ENCODE data around the gene FKBP3. TPM values are rescaled to one million over a fixed set of nuclear protein-coding genes. Genes with fewer than 3 reads are reported as not detected.

The FKBP3 gene
- total and polyA plus RNA-seq, 2 experiments from 2014 or later, result 114 to 699 TPM

DNA sequence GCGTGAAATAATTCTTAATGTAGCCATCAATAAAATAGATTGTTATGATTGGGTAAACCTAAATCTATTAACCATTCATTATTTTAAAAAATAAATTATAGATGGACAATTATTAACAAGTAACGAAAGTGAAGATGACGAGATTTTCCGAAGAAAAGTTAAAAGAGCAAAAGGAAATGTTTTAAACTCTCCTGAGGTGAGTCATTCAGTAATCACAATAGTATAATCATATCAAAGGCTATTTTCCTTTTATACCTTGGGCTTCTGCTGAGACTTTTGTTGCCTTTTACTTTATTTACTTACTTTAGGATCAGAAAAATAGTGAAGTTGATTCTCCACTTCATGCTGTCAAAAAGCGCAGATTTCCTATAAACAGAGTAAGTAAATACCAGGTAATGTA is 47.0 kb upstream of the FKBP3 start (continued):
- TF ChIP-seq ZNF114 (CRISPR knock-in tag; IDR thresholded peaks at IDR 0.05), result no peak
- TF ChIP-seq, protein P1, sequence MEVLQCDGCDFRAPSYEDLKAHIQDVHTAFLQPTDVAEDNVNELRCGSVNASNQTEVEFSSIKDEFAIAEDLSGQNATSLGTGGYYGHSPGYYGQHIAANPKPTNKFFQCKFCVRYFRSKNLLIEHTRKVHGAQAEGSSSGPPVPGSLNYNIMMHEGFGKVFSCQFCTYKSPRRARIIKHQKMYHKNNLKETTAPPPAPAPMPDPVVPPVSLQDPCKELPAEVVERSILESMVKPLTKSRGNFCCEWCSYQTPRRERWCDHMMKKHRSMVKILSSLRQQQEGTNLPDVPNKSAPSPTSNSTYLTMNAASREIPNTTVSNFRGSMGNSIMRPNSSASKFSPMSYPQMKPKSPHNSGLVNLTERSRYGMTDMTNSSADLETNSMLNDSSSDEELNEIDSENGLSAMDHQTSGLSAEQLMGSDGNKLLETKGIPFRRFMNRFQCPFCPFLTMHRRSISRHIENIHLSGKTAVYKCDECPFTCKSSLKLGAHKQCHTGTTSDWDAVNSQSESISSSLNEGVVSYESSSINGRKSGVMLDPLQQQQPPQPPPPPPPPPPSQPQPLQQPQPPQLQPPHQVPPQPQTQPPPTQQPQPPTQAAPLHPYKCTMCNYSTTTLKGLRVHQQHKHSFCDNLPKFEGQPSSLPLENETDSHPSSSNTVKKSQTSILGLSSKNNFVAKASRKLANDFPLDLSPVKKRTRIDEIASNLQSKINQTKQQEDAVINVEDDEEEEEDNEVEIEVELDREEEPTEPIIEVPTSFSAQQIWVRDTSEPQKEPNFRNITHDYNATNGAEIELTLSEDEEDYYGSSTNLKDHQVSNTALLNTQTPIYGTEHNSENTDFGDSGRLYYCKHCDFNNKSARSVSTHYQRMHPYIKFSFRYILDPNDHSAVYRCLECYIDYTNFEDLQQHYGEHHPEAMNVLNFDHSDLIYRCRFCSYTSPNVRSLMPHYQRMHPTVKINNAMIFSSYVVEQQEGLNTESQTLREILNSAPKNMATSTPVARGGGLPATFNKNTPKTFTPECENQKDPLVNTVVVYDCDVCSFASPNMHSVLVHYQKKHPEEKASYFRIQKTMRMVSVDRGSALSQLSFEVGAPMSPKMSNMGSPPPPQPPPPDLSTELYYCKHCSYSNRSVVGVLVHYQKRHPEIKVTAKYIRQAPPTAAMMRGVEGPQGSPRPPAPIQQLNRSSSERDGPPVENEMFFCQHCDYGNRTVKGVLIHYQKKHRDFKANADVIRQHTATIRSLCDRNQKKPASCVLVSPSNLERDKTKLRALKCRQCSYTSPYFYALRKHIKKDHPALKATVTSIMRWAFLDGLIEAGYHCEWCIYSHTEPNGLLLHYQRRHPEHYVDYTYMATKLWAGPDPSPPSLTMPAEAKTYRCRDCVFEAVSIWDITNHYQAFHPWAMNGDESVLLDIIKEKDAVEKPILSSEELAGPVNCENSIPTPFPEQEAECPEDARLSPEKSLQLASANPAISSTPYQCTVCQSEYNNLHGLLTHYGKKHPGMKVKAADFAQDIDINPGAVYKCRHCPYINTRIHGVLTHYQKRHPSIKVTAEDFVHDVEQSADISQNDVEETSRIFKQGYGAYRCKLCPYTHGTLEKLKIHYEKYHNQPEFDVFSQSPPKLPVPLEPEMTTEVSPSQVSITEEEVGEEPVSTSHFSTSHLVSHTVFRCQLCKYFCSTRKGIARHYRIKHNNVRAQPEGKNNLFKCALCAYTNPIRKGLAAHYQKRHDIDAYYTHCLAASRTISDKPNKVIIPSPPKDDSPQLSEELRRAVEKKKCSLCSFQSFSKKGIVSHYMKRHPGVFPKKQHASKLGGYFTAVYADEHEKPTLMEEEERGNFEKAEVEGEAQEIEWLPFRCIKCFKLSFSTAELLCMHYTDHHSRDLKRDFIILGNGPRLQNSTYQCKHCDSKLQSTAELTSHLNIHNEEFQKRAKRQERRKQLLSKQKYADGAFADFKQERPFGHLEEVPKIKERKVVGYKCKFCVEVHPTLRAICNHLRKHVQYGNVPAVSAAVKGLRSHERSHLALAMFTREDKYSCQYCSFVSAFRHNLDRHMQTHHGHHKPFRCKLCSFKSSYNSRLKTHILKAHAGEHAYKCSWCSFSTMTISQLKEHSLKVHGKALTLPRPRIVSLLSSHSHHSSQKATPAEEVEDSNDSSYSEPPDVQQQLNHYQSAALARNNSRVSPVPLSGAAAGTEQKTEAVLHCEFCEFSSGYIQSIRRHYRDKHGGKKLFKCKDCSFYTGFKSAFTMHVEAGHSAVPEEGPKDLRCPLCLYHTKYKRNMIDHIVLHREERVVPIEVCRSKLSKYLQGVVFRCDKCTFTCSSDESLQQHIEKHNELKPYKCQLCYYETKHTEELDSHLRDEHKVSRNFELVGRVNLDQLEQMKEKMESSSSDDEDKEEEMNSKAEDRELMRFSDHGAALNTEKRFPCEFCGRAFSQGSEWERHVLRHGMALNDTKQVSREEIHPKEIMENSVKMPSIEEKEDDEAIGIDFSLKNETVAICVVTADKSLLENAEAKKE (CRISPR knock-in tag; IDR thresholded peaks at IDR 0.05), result no peak
- no peak for TF ChIP-seq NANOG (IDR thresholded peaks at IDR 0.05; ENCODE audit: borderline replicate concordance)
- TF ChIP-seq JUNB (IDR thresholded peaks at IDR 0.05; ENCODE audit: unreplicated experiment), result no peak
- no peak for TF ChIP-seq STAT1 (IDR thresholded peaks at IDR 0.05; ENCODE audit: unreplicated experiment)

DNA sequence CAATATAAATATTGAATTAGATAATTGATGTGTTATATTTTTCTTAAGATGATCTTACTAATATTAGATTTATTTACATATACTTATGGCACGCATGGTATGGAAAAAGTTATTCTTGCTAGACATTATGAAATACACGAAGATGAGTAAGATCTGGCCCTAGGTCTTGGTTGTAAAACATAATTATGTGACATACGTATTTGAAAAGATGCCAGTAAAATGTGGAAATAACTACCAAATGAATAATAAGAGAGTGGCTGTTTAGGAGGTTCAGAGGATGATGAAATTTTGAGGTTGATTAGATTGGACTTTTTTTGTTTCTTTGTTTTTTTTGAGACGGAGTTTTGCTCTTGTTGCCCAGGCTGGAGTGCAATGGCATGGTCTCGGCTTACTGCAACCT is 42.8 kb upstream of the FKBP3 start:
- H3K9me2 ChIP-seq (ENCODE audit: insufficient read depth), result no peaks in the 10 kb centered on the region
- H3K4me3 ChIP-seq, result no peak overlapping the region
- Mint-ChIP-seq H3K27me3 (ENCODE audit: insufficient read depth, low read depth, poor library complexity) (no peaks in the 10 kb centered on the region), H3K27ac (no peak overlapping the region), H3K4me3 (no peak overlapping the region), H3K4me1 (peaks cover 7% of the 10 kb centered on the region), H3K9me3 (no peaks in the 10 kb centered on the region), H3K36me3 (ENCODE audit: low read depth) (no peaks in the 10 kb centered on the region)
- H4K20me1 ChIP-seq (replicated peaks; ENCODE audit: insufficient read depth), result no peaks in the 10 kb centered on the region
- no peak for DNase-seq (ENCODE audit: low spot score)
- H3F3A ChIP-seq (replicated peaks; ENCODE audit: low read depth), result no peaks in the 10 kb centered on the region
- H3K4me2 ChIP-seq, result no peak overlapping the region
- no peak overlapping the region for H3K27ac ChIP-seq (ENCODE audit: low read depth)
- peaks cover 13% of the 10 kb centered on the region for H3K4me1 ChIP-seq (ENCODE audit: insufficient read depth)
- no peaks in the 10 kb centered on the region for H3K27me3 ChIP-seq (ENCODE audit: insufficient read depth)
- H2AFZ ChIP-seq, result no peak overlapping the region
- H3K36me3 ChIP-seq (ENCODE audit: insufficient read depth), result no peaks in the 10 kb centered on the region; the same call in 1 of the 2 replicates
- ATAC-seq, result no peak
- no peaks in the 10 kb centered on the region for H3K79me2 ChIP-seq (replicated peaks; ENCODE audit: insufficient read depth)
- TF ChIP-seq CREB1 (CRISPR knock-in tag; IDR thresholded peaks at IDR 0.05; ENCODE audit: low read depth) (no peak), REST (IDR thresholded peaks at IDR 0.05; ENCODE audit: unreplicated experiment) (no peak), JUNB (IDR thresholded peaks at IDR 0.05; ENCODE audit: unreplicated experiment) (no peak), ZNF331 (CRISPR knock-in tag; IDR thresholded peaks at IDR 0.05; ENCODE audit: low read depth) (no peak), CTCF (conservative IDR thresholded peaks at IDR 0.05; ENCODE audit: low read depth in 2 of 2) (no peak), EZH2 (IDR thresholded peaks at IDR 0.05; ENCODE audit: low read depth, unreplicated experiment) (no peak), STAT1 (IDR thresholded peaks at IDR 0.05; ENCODE audit: unreplicated experiment) (no peak), NANOG (IDR thresholded peaks at IDR 0.05; ENCODE audit: borderline replicate concordance) (no peak), ZNF114 (CRISPR knock-in tag; IDR thresholded peaks at IDR 0.05) (no peak)
